Activated CD4-positive, CD25-positive, alpha-beta regulatory T cell treated with anti-CD3 and anti-CD28 coated beads, Interleukin-2, amount 50 U/mL, for 16 hours (primary cell): Measurements from ENCODE around the gene RIBC1.
"Not testable (repeated sequence)": the region's sequence is repeated elsewhere in the genome, so short reads cannot be mapped to it uniquely, and the experiment has no call there.

Experiments
- DNase-seq: peaks from one replicate; pipeline ENCODE4 v3.0.0-alpha.2; 2020; ENCODE audit warnings: low read depth, low spot score

The RIBC1 gene

DNA sequence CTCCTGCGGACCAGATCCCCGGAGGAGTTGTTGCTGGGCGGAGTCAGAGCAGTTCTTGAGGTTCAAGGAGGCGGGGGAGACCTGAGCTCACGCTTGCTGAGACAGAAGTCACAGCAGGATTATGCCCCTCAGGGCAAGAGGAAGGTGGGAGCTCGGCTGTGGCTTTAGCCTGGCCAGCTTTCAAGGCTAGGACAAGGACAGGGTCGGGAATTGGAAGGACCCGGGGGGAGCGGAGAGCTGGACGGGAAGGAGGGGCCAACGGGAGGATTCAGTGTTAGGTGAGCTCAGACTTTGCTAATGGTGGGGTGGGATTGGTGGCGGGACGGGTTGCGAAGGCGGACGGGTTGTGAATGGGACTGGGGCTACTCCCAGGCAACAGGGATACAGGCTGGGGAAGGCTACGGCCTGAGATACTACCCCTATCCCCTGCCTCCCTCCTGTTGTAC lies at the start of gene RIBC1:
TSS of gene RIBC1 (plus strand) at position 13 of the 446 bp plus-strand sequence. CDS start 3,404 bp downstream, outside the sequence.
- no peak for DNase-seq

DNA sequence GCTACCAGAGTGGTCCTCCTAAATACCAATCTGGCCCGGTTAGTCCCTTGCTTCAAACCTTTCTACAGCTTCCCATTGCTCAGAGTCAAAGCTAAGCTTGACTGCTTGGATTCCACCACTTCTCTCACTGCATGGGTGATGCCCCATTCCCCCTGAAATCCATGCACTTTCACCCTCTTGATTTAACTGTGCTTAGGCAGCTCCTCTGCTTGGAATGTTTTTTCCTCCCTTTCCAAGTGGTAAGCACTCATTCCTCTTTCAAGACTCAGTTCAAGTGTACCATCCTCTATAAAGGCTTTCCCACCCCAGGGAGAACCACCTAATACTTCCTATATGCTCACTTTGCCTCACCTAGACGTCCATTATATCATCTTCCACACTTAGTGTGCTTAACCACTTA lies 49.4 kb upstream of the RIBC1 start:
- no peak for DNase-seq

DNA sequence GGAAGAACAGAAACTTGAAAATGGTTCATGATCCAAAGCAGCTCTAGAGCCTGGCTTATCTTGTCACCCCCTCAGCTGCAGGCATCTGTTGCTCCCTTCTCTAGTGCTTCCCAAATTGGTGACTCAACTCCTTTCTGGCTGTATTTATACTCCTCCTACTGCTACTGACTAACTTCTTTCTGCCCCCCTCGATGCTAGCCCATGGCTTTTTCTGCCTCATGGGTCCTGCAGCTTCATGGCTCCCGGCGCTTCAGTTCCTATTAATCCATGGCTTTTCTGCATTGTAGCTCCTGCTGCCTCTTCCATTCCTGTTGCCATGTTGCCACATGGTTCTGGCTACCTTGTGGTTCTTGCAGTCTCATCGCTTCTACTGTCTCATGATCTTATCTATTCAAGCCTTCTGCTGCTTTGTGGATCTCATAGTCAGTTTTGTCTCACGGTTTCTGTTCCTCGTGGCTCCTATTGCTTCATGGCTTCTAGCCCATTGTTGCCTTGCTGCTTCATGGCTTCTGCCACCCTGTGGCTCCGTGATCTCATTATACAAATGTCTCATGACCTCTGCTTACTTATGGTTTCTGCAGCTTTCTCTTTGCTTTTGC lies 48.4 kb upstream of the RIBC1 start:
- DNase-seq, result no peak

DNA sequence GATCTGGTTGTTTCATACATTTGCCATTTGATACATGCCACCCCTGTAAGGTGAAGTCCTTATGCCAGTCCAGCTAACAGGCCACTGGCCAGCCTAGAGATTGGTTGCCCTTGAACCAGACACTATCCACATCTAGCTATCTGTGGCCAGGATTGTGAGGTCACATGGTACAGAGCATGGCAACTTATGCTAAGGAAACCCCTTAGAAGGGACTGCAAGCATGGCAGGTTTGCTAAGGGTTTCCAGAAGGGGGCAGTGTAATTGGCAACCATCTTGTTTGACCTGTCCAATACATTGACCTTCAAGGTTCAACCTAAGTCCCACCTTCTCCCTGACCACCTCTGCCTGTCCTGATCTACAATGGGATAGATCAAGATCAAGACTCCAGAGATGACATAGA lies 47.8 kb upstream of the RIBC1 start:
- no peak for DNase-seq

DNA sequence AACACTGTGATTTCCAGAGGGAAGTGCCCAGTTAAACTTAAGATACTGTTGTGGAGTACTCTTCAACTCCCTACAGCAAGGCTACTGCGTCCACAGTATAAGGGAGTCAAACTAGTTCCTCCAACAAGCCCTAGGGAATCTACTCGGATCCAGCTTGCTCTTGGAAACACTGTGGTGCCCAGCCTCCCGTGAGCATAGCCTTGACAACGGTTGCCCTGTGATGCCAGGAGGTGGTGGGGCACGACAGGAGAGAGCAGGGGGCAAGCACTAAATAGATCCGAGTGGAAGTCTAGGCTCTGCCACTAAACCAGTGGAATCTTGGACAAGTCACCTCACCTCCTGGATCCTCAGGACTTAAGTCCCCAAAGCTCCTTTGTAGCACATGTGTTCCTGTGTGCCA lies 45.8 kb upstream of the RIBC1 start:
- DNase-seq, result no peak

DNA sequence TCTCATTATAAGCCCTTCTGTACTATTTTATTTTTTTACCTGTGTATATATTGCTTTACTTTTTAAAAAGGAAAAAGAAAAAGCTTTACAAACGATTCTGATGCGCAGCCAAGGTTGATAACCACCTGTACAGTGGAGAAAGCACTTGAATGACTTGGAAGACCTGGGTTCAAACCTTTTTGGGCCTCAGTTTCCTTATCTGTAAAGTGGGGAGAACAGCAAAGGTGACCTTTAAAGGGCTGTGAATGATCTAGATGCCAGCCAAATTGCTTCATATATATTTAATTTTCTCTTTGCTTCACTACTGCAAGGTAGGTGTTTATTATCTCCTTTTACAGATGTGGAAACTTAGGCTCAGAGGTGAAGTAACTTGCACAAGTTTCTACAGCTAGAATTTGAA lies 45.2 kb upstream of the RIBC1 start:
- DNase-seq, result no peak

DNA sequence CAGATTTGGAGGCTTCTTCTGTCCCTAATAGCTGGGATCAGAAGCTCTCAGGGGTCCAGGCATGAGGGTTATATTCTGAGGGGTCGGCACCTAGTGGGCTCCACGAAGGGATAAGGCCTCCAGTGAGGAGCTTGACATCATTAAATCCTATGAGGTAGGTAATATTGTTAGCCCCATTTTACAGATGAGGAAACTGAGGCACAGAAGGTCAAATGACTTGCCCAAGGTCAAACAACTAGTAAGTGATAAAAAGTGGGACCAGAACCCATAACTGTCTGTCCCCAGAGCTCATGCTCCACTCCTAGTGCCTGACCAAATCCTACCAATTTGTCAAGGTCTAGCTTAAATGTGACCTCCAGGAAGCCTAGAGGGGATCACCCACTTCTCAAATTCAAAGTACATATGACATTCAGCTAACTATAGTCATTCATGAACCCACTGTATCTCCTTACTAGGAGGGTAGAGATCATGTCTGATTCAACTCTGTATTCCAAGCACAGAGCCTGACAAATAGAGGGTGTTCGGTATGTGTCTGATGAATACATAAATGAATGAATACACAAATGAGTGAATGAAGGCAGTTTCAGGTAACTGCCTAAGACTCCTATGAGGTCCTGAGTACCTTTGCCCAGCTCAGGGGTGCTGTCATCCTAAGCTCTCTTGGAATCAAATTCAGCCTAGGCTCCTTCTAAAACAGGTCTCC lies 43.5 kb upstream of the RIBC1 start:
- no peak for DNase-seq

DNA sequence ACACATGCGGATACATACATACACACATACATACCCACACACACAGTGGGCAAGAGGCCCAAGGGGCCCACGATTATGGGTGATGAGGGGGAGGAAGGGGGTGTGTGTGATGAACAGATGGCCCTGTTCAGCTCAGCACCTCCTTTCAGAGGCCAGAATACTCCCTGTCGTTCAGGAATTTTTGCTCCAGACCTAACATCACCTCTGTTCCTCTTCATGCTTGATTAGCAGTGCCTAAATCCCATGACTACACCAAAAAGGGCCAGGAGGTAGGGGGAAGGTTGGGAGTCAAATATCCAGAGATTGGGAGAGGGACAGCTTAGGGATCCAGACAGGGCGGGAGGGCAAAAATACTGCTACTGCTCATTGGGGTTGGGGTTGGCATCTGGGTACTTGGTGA lies 42.9 kb upstream of the RIBC1 start:
- DNase-seq, result no peak

DNA sequence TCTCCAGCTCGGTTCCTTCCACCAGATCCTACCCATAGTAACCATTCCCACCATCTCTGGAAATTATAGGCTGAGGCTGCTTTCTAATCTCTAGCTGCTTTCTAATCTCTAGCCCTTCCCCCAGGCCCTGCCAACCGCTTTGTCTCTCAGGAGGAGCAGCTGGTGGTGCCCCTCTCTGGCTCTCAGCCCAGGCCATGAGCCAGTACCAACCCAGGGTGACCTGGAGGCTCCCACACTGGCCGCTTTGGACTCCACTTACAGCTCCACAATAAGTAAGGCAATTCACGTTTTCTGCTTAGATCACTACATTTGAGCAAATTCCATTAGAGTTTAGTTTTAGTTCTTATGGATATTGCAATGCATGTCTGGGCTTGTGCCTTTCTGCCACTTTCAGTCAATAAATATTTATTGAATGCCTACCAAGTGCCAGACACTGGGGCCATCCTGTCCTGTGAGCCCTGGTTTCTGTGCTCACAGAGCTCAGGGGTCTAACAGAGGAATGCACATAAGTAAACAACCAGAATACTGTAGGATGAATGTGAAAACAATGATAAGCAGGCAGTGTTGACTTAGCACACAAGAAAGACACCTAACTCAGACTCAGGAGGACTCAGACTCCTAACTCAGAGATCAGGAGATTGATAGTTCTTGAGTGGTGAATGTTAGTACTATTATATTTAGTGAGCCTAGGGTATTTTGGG lies 39.1 kb upstream of the RIBC1 start:
- DNase-seq, result no peak

DNA sequence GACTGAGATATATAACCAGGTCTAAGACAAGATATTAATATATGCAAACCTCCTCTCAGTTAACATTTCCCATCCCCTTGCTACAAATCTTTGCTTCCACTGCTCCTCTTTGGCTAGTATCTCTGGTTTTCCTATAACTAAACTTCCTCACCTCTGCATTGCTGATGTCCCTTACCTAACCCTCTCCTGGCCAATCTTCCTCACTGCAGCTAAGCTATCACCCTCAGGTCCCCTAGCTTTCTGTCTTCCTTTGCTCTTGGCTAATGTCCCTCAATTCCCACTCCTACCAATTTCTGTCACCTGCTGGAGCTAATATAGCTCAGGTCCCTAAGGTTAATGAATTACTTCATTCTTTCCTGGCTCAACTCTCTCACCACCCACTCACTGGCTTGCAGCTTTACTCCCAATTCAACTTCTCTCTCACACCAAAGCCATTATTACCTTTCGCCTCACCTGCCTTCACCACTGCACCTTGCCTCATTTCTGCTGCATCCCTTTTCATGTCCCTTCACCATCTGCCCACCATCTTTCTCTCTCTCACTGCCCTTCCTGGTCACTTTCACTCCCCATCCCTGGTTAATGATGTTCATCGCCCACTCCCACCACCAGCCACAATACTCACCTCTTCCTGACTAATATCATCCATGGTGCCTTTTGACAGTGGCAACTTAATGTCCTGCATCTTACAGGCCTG lies 26.9 kb upstream of the RIBC1 start:
- DNase-seq, result no peak

DNA sequence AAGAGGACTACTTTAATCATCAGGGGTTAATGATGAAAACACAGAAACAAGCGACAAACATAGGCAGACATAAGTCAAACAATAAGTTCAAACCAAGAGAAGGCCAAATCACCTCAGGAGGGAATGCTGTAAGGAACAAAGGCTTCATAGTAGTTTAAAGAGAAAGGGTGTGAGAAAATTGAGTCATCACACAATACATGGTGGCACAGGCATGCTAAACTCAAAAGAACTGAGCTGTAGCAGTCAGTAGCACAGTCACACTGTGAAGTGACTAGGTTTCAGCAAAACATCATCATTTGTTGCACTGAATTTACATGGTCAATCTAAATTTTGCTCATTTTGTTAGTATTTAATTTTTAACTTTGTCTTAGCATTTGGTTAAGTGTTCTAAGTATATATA lies 24.5 kb upstream of the RIBC1 start:
- no peak for DNase-seq

DNA sequence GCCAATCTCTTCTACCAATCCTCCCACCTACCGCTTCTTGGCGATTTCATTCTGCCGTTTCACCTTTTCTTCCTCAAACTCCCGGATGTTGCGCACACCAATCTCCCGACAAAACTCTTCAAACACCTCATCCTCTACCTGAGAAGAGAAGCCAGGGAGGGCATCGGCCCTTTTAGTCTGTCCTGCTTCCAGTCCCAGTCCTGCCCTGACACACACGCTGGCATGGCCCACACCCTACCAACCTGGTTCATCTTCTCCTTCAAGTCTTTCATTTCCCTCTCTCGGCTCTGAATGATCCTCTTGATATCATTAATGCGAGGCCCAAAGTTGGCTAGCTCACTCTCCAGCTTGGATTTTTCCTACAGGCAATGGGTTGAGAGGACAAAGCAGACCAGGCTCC lies 19.1 kb upstream of the RIBC1 start:
- no peak for DNase-seq

DNA sequence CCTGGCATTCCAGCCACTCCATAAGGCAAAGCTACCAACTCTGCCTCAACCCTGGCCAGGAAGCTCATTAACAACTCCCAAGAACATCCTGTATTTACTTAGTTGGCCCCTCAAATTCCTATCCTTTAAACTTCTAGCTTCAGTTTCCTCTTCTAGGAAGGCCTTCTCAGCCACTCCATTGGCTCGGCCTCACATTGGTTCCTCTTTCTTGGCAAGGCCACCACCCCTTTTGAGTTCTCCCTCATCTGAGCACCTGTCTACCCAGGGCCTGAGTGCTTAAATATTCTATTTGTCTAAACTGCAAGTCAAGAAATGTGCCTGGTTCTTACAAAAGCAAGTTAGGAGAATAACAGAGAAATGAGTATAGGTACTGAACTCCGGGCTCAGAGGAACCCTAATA lies 10.2 kb upstream of the RIBC1 start:
- no peak for DNase-seq

DNA sequence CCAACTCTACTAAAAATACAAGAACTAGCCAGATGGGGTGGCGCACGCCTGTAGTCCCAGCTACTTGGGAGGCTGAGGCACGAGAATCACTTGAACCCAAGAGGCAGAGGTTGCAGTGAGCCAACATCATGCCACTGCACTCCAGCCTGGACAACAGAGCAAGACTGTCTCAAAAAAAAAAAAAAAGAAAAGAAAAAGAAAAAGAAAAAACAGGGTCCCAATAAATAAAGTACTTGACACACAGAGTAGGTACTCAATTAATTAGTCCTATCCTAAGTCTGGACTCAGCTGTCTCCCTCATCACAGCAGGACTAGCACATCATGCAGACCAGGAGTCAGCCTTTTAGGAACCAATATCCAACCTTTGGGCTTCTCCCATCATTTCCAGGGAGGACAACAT lies 2.3 kb upstream of the RIBC1 start:
- not testable (repeated sequence) for DNase-seq

DNA sequence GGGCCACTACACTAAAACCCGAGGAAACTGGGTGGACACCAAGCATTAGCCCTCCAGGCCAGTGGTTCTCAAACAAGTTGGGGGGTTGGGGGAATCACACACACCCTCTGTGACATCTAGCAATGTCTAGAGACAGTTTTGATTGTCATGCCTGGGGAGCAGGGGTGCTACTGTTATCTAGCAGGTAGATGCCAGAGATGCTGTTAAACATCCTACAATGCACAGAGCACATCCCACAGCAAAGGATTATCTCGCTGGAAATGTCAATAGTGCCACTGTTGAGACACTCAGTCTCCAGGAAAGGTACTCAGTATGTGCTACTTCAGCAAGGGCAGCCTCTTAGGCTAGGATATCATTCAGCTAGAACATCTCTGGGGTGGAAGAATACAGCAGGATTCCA lies 1.5 kb upstream of the RIBC1 start:
- DNase-seq, result no peak

DNA sequence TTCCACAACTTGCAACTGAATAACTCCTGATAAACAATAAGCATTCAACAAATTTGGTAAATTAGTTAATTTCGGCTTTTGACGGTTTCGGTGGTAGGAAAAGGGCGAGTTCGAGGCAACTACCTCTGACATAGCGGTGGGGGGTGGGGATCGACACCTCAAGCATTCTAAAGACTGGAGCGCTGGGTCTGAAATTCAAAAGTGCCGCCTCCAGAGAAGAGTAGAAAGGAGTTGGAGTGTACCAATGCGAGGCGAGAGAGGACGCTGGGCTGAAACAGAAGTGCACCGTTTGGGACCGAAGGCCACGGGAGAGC lies 944 bp upstream of the RIBC1 start:
- no peak for DNase-seq

DNA sequence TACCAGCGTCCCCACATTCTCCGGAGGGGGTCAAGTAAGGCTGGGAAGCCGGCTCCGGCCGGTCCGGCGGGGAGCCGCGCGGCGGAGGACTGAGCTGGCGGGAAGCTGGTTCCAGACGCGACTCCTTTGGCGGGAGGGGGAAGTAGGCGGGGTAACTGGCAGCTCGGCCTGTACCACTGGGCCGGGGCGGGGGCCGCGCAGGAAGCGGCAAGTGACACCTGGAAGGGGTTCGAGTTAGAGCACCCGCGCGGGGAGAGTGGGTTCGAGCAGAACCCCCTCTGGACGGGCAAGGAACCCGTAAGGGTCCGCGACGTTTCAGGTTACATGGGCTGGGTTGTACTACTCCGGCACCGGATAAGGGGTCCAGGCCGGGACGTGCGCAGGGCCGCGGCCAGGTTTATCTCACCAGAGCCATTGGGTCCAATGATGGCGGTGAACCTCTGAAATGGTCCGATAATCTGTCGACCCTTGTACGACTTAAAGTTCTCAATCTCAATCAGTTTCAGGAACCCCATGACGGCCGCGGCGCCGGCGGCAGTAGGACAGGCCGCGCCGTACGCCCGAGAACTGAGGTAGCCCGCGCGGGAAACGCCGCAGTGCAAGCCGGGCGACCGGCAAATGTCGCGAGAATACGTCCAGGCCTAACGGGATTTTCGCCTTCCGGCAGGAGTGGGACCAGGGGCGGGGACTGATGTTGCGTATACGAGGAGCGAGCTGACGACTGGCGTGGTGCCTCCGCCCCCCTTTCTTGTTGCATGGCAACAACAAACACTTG lies 400 bp upstream of the RIBC1 start, which contains the start of gene SMC1A:
TSS of gene SMC1A (minus strand) at position 569 of the 775 bp plus-strand sequence. CDS start at position 515, 54 bp downstream.
- DNase-seq, result peak; percentile 84

DNA sequence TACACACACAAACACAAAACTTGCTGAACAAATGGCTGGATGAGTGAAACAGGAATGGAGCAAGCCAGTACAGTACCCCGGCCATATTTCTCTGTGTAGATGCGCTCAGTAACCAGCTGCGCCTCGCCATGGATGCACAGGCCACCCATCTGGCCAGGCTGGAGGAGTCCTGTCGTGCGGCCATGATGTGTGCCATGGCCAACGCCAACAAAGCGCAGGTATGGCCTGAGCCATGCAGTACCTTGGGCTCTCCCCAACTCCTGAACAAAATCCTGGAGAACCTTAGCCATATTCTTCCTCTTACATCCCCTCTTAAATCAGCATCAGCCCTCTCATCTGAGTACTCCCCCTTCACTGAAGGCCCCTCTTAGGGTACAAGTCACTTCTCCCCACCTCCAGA lies 7.1 kb downstream of the RIBC1 start:
- no peak for DNase-seq

DNA sequence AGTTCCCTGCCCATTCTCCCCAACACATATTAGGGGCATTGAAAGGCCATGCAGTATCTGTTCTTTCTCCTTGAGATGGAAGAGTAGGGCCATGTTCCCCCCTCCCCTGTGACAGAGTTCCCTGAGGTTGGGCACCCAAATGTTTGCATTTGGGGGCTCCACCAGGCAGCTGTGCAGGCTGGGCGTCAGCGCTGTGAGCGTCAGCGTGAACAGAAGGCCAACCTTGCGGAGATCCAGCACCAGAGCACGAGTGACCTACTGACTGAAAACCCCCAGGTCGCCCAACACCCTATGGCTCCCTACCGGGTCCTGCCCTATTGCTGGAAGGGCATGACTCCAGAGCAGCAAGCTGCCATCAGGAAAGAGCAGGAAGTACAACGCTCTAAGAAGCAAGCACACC lies 7.6 kb downstream of the RIBC1 start:
- no peak for DNase-seq

DNA sequence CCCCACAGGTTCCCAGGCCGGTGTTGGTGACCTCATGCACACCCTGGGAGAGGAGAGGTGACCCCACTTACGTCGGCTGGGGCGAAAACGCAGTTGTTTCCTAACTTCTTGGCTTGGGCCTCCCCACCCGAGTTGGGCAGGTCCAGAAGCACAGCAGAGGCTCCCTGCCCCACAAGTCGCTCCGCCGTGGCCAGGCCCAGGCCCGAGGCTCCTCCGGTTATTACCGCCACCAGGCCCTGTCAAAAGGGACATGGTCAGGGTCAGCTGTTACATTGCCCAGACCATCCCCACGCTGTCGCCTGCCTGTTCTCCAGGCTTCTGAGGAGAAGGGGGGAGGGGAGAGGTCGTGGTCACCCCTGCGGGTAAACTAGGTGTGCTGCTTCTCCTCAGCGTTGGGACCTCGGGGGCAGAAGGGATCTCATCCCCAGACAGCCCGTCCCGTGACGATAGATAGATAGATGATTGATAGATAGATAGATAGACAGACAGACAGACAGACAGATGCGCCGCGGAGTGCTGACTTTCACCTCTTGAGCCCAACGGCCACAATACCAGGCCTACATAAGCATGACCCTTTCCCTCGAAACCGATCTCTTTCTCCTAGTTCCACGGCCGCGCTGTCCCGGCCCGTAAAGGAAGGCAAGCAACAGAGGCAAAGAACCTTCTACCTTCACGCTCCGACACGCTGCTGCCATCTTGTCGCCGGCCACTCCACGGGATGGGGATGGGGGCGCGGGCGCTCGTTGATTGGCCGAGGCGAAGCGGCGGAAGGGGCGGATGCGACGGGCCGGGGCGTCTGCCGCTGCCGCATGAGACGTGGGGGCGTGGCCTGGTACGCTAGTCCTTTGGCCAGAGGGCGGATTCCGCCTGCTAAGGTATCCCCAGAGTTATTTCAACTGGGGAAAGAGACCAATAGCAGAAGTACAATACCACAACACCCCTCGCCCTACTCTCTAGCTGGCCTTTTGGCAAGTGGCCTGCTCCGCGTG lies 11.3 kb downstream of the RIBC1 start, which contains the start of gene HSD17B10:
TSS of gene HSD17B10 (minus strand) at position 720 of the 989 bp plus-strand sequence. CDS start at position 695, 25 bp downstream.
- DNase-seq, result peak; percentile 66
